Measurements from ENCODE around the gene VWF.

Gene VWF

DNA sequence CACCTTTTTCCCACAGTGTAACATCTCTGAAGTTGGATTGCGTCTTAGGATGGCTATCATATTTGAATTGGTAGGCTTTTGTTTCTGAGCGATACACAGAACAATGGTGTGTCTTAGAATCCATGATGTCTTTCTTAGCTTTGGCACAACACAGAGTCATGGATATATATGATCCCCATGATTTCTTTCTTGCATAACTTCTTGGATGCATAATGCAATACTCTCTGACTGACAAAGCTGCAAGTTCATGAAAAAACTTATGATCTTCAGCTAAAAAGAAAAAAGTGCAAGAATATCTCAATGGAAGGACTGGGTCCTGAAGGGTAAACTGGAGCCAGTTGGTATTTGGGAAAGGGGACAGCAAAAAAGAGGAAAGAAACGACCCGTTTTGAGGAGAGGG, 48.1 kb downstream of the VWF start:
- no peak for DNase-seq

DNA sequence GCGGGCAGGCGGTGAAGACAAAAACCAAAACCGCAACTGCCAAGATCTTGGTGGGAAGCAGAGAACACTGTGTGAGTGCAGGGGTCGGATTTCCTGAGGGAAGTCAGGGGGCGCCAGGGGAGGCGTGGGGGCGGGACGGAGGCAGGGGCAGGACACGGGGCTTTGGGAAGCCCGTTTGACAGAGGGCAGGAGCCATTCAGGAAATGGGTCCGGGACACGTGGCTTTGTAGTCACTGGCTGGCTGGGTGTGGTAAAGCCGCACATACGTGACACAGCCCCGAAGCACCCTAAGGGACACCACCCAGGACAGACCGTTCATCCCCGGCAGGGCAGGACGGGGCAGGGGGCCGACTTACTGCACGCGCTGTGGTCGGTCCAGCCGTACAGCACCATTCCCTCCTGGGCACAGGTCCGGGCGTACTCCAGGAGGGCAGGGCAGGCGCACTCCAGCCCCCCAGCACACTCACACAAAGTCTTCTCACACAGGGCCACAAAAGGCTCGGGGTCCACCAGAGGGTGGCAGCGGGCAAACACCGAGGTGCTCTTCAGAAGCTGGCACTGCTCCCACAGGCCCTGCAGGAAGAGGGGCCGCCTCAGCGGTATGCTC, 49.4 kb downstream of the VWF start:
- DNase-seq: no peak

DNA sequence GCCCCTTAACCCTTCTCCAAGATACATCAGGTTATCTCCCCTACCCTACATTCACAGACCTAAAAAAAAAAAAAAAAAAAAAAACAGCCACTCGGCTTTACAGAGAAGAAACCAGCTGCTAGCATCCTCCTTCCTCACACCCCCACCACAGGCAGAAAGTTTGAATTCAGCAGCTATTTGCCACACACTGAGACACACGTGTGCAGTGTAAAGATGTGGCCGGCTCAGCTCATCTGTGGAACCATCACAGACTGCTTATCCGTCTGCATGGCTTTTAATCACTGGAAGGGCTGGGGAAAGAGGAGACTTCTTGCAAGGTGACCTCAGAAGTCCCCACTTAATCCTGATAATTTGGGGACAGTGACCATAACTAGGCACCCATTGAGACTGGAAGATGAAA, 50.0 kb downstream of the VWF start:
- no peak for DNase-seq

DNA sequence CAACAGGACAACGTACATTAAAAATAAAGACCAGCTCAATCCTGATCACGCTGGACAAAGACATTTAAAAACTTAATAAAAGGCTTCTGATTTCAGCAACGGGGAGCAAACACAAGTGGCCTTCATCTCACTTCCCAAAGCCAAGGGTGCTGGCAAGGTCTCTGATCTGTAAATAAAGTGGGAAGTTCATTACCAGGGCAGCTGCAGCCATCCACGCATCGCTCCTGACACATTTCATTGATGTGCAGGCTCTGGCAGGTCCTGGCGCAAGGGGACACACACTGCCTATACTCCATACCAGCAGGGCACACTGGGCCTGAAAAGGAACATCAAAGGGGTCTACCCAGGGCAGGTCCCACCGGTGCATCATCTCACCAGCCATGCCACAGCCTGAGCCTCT, 51.0 kb downstream of the VWF start:
- no peak for DNase-seq

DNA sequence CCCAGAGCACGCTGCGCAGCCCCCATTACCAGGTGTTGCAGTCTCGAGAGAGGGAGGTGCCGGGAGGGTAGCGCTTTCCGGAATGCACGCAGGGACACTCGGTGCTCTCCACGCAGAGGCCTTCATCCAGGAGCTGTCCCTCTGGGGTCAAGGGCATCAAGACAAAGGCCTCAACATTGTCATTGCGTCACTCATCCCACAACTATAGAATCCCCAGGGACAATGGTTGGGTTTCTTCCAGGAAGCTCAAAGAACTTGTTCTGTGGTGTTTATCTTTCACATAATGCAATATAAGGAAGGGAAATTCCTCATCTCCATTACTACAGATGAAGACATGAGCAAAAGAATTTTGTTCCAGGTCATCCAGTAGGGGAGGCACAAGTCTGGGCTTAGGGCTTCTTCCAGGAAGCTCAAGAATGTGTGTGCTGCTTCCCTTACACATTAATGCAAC, 52.1 kb downstream of the VWF start:
- DNase-seq: no peak

DNA sequence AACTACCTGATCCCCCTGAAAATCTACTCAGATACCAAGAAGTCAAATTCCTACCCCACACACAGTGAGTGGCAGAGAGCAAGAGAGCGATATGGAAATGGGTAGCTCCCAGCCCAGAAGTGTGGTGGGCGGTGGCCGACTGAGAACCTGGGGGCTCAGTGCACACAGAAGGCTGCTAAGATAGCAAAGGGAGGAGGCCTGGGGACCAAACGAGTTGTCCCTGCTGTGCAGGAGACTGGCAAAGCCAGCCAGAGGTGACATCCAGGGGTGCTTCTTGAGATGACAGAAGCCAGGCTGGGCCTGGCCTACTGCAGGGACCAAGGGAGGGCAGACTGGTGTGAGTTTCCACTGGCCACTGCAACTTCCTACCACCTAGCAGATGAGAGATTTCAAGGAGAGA, 52.9 kb downstream of the VWF start:
- DNase-seq: no peak

DNA sequence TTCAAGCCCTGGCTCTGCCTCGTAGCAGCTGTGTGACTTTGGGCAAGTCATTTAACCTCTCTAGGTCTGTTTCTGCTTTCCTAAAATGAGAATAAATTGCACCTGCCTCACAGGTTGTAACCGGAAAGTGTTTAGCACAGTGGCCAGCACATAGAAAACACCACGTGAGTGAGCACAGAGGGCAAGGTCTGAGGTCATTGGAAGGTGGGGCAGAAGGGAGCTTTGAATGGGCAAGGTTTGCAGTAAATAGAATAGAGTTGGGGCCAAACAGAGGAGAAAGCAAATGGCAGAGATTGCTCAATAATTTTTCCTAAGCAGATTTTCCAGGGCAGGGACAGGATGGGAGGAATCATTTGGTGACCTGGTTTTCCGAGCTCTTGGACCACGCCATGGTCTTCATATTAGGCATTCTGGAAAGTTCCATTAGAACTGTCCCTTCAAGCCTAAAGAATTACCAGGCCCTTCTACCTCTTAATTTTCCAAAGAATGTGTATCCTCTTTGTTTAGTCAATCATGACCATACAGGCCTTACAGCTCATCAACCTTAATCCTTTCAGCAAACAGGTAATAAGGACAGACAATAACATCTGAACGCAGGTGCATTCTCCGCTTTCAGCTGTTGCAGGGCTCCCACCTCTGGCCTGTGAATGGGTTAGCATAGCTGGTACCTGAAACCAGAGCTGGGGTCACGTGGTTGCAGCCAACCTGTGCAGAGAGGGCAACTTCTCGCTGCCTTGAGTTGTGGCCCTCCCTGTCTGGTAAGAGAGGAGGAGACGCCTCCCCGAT, 53.8 kb downstream of the VWF start:
- DNase-seq: no peak

DNA sequence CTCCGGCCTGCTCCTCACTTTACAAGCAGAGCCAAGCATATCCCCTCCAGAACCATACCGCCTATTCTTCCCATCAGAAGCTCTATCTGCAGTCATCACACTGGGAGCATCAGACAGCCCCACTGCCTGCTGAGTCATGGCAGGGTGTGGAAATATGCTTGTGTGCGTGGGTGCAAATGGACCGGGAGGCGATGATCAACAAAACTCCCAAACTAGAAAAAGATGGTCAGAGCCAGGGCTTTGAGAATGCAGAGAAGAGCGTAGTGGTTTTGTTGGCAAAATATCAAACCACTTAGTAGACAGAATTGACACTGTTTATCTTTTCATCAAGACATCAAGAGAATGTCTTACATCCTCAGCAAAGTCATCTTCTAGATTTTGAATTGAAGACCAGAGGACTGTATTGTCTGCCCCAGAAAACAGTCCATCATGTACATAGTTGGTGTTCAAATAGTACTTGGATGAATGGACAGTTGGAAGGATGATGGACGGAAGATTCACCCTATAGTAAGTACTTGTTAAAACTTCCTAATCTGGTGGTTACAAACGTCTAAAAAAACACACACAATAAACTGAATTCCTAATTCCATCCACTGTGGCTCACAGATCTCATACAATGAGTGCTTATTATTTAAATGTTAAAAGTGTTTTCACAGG, 54.9 kb downstream of the VWF start:
- no peak for DNase-seq

DNA sequence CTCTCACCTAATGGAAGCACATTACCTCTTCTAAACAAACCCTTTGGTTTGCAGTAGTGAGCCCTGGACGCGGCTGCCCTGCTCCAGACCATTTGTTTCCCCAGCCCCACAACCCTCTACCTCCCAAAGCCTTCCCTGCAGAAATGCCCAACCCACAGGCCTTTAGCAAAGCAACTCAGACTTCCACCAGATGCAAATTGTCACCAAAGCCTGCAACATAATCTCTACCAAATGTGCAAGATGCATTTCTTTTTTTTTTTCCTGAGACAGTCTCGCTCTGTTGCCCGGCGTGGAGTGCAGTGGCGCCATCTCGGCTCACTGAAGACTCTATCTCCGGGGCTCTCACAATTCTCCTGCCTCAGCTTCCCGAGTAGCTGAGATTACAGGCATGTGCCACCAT, 56.2 kb downstream of the VWF start:
- no peak for DNase-seq

DNA sequence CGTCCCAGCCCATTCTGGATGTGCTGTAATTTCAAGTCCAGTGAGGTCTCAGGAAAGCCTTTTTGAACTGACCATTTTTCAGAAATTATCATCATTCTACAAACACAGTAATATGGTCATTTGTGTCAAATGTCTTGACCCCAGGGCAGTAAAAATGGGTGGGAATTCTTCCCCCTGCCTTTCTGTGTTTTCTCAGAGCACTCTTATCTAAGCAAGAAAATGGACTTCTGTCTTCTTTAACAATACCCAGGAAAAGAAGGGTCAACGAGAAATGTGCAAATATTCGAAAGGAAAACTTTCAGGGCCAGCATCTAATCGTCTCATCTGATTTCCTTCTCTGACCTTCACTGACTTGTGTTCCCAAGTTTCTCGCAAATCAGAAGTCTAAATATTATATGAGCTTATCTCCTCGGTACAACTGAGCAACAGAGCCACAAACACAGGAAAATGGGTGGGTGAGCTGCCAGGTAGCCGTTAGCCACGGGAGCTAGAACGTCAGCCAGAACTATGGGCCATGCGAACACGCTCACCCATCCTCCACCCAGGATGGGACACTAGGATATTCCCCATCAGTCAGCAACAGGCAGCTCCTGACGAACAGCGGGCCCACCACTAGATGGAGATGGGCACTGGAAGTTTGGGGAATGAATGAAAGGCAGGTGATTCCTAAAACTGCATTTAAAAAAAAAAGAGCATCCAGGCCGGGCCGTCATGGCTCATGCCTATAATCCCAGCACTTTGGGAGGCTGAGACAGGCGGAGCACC, 57.1 kb downstream of the VWF start:
- no peak for DNase-seq

DNA sequence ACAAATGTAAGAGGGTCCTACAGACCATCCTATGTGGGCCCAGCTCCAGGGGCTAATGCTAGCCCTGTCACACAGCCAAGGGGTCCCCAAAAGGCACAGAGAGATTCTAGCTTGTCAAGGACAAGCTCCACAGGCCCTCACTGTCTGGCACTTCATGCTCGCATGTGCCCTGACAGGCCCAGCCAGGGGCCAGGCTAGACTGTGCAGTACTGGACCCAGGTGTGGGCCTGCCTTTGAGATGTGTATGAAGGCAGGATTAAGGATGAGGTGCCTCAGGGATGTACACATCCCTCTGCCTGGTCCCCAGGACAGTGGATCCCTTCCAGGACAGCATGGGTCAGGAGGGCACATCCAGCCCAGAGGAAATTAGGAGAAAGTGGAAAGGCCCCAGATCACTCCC, 57.8 kb downstream of the VWF start:
- no peak for DNase-seq

DNA sequence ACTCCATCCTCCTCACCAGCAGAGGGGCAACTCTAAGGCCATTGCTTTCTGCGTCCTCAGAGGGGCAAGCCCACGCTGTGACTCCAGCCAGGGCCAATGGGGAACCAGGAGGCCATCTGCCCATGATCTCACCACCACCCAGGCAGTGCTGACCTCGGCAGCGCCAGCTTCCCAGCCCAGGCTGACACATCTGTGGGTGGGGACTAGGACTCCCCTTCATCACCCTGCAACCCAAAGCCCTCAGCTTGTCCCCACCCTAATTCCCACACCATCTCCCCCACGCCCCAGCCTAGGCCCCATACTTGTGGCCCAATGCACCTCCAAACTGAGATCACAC, 58.6 kb downstream of the VWF start:
- DNase-seq: no peak

DNA sequence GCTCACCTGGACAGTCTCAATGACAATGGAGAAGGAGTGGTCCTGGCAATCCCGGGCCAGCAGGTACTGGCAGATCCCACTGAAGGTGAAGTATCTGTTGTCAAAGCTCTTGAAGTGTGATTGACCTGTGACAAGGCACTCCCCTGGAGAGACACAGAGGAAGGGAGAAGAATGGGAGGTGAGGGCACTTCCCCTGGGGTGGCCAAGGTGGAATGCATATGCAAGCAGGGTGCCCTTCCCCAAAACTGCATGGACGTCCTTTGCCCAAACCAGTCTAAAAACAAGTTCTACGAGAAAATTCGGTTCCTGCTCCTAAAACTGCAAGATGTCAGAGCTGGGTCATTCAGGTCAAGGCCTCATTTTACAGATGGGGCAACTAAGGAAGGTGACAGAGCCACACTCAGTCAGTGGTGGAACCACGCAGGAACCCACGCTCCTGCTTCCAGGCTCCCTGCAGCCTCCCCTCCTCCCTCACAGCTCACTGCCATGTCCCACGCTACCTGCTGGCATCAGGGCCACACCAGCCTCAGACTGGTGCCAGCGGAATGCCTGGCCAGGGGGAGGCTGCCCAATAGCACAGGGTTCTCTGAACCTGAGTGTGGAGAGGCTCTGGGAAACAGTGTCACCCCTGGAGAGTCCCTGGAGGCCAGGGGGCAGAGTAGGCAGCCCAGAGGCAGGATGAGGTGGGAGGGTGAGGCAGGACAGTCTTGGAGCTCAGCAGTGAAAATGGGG, 59.2 kb downstream of the VWF start:
- no peak for DNase-seq

DNA sequence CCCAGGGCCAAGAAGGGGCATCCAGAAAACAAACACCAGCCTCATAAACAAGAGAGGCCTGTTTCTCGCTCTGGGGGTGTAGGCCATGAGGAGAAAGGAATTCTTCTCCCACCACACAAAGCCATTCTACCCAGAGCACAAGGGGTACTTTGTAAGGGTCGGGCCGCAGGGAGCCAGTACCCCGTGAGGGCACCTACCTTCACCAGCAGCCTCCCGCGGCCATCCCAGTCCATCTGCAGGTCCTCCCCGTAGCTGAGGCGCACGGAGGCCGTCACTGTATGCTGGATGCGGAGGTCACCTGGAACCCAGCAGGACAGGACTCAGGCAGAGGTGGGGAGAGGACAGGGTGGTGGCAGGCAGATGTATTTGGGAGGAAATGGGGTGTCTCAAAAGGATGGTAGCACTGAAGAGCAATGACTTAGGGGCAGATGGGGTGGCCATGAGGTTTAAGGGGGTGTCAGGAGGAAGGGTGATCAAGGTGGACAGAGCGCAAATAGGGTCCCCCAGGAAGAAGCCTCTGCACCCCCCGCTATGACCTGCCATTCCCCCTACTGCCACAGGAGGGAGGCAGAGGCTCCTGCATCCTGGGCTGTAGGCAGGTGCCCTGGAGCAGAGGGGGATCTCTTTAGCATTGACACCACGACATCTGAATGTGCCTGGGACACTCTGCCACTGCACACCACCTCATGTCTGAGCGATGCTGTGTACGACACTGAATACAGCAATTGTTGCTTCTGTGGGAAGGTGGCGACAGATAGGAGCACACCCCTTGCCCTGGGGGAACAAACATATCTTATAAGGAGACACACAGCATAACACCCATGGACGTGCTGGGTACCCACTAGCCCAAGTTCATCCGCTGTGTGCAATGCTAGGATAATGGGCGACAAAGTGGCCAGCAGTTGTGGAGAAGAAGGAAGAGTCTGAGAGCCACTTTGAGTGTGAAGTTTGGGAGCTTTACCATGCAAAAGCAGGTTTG, 61.4 kb downstream of the VWF start:
- DNase-seq: no peak

DNA sequence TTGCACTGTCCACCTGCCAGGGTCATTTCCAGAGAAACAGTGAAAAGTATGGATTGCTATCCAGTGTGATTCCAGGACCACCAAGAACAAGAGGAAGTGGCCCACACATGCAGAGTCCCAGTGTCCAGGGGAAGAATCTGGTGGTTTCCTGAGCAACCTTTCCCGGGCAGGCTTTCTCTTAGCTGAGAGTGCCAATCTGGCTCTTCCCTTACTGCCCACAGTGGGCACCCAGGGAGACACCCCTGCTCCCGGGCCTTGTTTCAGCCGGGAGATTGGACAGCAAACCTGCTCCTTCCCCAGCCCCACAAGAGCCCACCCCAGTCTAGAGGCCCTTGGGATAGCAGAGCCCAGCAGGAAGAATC, 62.1 kb downstream of the VWF start:
- DNase-seq: no peak

DNA sequence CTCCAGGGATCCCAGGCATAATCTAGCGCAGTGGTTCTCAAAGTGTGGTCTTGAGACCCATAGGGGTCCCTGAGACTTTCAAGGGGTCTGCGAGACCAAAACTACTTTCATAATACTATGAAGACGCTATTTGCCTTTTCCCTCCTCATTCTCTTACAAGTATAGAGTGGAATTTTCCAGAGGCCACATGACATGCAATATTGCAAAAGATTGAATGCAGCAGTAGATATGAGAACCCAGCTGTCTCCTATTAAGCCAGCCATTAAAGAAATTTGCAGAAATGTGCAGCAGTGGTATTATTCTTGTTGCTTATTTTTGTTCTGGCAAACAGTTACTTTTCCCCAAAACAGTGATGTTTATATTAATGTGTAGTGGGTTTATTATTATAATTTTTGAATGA, 62.8 kb downstream of the VWF start:
- DNase-seq: no peak

DNA sequence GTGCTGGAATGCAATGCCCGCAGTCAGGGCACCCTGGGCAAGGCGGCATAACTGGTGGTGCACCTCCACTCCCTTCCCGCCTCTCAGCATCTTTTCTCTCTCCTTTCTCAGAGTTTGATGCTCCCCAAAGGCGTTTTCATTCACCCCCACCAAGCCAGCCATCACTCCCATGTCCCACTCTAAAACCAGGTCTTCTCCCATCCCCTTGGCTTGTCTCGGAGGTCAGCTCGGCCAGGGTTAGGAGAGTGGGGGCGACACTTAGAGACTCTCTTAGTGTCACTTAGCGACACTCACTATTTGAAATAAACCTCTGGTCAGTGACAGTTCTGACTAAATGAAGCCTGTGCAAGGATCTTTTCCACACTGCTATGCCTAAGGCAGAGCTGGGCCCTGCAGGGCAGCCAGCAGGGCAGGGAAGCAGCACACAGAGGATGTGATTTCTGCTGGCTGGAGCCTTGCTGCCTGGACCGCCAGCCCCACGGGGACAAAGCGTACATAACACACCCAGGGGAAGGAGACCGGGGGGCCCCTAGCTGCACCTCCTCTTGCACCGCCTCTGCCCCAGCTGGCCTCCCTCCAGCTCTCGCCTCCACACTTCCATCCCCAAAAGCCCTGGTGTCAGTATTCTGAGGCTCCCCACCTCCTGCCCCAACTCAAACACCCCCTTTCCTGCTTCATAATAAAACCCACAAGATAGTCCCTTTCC, 64.5 kb downstream of the VWF start:
- DNase-seq: no peak

DNA sequence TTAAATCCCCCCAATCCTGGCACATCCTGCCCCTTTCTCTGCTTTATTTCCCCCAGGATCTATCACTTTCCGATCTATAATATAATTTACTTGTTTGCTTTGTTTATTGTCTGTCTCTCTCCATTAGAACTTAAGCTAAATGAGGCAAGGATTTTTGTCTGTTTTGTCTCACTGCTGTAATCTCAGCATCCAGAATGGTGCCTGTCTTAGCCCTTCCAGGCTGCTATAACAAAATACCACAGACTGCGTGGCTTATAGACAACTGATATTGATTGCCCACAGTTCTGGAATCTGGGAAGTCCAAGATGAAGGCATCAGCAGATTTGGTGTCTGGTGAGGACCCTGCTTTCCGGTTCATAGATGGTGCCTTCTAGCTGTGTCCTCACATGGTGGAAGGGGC, 65.2 kb downstream of the VWF start:
- DNase-seq: no peak

DNA sequence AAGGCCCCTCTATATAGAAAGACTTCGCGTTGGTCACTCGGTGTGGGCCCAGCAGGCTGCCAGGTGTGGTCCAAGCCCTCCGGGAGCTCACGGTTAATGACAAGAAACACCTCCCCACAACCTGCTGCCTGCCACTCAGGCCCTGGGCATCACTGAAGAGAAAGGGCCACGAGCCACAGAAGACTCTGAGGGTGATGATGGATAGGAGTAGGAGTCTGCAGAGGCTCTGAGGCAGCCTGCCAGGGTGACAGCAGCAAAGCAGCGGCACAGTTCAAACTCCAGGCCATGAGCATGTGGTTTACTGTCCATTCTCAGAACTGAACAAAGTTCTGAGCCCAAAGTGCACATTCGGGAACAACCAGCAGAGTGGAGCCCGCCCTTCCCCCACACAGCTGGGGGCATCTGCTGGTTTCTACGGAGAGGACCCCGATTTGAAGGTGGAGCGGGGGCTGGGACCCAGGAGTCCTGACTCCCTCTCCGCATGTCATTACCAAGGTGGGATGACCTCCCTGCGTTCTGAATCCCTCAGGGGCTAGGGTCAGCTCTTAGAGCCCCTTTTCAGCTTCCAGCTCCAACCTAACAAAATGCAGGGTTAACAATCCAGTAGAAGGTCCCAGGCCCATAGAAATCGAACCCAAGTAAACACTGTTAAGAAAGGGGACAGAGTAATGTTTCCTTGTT, 65.8 kb downstream of the VWF start:
- no peak for DNase-seq

DNA sequence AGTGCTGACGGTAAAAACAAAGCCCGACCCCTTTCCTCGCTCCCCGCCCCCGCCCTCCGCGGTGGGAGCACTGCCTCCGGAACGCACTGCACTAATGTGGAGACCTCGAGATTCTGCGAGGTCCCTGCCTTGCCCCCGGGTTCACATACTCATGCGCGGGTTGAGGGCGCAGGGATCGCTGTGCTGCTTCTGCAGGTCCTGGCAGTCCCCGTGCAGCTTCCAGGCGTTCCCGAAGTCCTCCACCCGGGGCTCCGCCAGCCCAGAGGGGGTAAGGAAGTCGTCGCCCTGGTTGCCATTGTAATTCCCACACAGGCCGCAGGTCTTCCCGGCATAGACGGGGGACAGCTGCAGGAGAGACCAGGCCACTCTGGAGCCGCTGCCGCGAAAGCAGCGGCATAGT, 66.8 kb downstream of the VWF start:
- no peak for DNase-seq
